ENCODE data around the gene ZNF277.
A peak's percentile ranks its signal among the peaks of the same experiment; 100 is the strongest.

The ZNF277 gene

DNA sequence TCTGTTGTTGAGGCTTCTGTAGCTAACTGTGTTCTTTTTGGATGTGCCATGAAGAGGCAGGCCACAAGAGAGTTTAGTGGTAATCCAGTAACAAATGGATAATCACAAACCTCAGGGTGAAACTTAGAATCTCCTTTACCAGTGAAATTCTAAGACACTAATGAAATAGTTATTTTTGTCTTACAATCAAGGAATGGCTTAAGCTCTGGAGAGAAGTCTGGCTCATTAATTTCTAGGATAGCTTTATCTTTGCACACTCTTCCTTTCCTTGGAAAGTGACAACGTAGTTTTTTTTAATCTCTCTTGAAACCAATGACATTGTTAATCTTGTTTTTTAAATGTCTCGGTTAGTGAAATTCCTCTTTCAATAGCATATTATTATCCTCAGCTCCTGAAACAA lies 150.1 kb downstream of the ZNF277 start:
- DNase-seq (ENCODE audit: low read depth in 2 of 2): no peak

DNA sequence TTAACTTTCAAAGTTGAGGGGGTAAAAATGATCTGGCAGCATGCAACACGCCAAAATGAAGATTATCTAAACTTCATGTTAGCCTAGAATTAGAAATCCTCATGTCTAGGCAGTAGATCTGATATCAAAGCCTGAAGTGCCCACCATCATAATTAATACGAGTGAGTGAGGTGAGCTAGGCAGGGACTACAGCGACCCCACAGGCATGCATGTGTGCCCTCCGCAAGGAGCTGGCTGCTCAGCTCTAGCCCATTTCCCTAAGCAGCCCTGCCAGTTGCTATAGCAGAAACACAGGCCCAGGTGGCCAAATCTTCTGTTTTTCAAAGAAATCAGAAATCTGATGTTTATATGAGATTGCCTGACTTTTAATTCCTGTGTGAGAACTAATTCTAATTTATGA lies 150.6 kb downstream of the ZNF277 start:
- DNase-seq (ENCODE audit: low read depth in 2 of 2): no peak

DNA sequence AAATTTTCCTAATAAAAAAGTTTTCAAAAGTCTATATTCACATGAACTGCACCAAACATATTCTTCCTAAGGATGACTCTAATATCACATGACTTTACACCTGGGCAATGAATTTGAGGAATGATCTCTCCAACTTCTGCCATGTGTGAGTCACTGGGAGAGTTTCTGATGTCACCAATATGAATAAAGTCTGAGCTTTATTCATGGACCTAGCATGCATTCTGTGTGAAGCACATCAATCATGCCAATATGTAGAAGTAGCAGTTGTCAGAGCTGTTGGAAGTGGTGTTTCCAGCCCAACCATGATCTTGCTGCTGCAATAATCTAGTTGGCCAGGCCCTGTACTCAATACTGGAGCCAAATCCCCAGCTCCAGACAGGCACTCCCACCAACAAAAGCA lies 152.0 kb downstream of the ZNF277 start:
- DNase-seq (ENCODE audit: low read depth in 2 of 2): no peak

DNA sequence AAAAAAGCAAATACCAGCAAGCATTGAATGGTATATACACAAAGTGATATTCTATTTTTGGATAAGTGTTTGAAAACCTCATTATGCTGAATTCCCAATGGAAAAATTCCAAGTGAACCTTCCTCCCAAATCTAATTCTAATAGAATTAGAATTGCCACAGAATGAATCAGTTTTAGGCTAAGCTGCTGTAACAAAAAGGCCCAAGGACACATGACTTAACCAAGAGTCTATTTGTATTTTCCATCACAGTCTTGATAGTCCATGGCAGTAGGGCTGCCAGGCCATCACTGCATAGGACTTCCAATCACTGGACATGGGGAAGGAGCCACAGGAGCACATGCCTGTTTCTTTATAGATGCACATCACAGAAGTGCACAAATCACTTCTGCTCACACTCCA lies 152.6 kb downstream of the ZNF277 start:
- no peak for DNase-seq (ENCODE audit: low read depth in 2 of 2)

DNA sequence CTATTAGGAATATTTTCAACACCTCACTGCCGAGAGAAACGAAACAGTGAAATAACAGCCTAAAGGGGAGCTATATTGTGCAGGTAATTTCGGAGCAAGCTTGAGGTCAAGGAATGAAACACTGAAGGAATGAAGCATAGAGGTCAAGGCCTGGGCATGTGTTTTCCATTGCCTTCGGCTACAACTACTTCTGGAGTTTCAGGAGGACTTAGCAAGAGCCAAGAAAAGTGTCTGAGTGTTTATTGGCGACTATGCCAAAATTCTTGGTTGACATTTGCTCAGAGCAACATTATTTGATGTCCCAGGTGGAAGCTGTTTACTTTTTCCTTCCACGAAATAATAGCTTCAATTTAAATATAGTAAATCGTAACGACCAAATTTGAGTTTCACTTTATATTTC lies 154.2 kb downstream of the ZNF277 start:
- DNase-seq (ENCODE audit: low read depth in 2 of 2): no peak

DNA sequence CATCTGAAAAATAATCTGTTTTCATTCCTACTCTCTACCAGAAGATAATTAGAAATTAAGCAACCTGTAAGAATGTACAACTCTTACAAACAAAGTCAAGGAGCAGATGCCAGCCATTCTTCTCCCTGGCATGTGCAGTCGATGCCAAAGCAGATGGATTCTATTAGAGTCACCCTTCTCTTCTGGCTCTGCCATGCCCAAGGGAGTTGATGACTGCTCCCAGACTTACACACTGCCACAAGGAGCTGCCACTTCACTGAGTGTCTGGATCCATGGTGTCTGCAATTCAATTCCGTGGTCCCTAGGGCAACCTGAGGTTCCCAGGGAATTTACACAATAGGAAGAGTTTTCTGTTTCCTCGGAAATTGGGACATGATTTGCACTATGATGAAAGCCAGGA lies 154.7 kb downstream of the ZNF277 start:
- no peak for DNase-seq (ENCODE audit: low read depth in 2 of 2)

DNA sequence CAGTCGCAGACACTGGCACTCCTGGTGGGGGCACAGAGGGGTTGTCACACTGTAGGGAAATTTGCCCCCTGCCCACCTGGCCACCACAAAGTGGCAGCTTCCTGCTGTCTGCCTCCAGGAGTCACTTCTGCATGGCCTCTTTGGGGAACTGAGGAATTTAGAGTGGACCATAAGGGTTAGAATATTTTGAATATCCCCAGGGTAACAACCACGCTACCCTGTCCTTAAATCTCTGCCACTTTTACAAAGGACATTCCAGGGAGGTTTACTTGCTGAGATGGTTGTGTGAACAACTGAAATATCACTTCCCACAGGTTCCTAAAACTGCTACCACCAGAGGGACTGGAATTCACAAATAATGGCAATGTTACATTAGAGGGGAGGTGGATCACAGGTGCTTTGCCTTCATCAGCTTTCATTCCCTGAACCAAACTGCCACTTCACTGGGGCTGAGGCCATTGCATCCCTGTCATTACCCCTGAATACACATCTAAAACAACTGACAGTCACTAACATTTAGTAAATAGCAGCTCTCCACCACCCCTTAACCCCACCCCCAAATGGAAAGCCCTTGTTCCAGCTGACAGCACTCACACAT lies 155.7 kb downstream of the ZNF277 start:
- DNase-seq (ENCODE audit: low read depth in 2 of 2): no peak

DNA sequence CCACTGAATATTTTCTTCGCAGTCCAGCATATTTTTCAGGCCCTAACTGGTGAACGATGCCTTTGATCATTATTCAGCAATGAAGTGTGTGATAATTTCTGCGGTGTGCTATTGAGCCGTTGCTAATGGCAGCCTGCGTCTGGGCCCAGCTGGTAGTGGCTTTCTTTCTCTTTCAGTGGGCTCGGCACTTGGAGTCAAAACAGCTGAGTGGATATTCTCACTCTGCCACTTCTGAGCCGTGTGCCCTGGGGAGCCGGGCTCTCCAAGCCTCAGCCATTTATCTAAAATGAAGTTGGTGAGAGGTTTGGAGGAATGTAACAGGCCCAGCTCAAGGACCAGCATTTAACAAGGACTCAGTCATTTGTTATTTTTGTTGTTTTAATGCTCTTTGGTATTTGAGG lies 156.2 kb downstream of the ZNF277 start:
- no peak for DNase-seq (ENCODE audit: low read depth in 2 of 2)

DNA sequence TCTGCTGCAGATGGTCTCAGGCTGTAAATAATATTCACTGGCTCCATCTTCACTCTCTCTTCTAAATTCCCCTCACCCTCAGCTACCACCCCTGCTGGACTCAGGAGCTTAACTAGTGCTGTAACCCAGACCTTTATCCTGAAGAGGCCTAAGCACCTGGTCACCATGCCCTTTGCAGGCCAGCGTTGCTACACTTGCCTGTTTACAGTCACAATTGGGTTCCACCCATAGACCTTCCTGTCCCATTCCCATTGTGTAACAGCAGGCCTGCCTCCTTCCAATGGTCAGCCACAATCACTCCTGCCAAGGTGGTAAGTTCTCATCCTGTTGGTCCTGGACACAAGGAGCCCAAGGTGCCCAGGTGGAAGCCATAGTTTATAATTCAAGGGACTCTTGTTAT lies 157.9 kb downstream of the ZNF277 start:
- DNase-seq (ENCODE audit: low read depth in 2 of 2): no peak

DNA sequence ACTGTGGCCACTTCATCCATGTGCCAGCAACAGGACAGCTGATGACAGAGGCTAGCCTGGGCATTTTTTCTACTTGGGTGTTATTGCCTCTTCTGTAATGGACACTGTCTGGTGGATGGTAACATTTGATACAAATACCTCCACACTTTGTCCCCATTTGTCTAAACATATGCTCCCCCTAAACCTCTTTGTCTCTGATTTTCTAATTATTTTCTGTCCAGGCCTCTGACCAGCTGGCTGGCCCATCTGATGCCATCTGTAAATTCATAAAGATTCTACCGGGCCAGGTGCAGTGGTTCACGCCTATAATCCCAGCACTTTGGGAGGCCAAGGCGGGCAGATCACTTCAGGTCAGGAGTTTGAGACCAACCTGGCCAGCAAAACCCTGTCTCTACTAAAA lies 159.1 kb downstream of the ZNF277 start:
- DNase-seq (ENCODE audit: low read depth in 2 of 2): no peak

DNA sequence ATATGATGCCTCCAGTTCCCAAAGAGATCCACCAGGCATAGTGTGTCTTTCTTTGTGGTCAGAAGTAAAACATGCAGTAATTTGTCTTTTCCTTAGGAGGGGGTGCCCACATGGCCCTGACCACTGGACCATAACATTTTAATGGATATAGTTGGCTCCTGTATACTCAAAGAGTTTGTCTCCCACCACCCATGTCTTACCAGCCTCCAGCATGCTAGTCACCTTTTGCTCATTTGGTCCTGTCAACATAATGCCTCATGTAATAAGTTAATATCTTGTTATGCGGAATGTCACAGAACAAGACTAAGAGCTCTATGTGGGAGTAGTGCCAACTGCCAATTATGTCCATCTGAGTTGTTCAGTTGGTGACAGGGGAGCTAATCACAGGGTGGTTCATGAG lies 160.4 kb downstream of the ZNF277 start:
- DNase-seq (ENCODE audit: low read depth in 2 of 2): no peak

DNA sequence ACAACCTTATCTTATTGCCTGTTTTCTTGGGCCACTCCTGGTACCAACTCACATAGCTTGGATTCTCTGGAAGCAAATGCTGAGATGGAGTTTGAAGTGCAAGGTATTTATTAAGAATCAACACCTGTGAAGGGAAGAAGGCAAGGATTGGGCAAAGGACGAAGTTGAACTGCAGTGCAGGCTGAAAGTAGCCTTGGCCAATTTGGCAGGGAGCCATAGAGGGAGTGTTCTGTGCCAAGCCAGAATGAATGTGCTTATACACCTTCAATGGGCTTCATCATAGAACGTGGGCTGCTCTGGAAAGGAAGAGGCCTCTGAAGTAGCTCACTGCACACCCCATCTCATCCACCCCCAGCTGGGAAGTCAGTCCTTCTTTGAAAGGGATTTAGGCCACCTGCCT lies 163.9 kb downstream of the ZNF277 start:
- DNase-seq (ENCODE audit: low read depth in 2 of 2): no peak

DNA sequence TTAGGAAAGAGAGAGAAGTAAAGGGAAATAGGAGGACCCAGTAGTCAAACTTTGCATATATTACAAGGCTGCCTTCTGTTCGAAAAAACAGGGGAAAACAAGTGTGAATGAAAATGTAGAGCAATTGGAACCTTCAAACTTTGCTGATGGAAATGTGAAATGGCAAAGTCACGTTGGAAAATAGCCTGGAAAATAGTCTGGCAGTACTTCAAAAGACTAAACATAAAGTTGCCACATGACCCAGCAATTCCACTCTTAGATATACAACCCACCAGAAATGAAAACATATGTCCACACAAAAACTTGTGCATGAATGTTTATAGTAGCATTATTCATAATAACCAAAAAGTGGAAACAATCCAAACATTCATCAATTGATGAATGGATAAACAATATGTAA lies 165.2 kb downstream of the ZNF277 start:
- no peak for DNase-seq (ENCODE audit: low read depth in 2 of 2)

DNA sequence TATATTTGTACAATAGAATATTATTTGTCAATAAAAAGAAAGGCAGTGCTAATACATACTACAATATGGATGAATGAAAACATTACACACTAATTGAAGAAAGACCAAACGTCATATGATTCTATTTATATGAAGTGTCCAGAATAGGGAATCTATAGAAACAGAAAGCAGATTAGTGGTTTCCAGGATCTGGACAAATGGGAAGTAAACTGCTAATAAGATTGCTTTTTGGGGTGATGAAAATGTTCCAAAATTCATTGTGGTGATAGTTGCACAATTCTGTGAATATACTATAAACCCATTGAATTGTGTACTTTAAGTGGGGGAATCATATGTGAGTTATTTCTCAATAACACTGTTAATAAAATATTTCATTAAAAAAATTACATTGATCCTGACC lies 165.6 kb downstream of the ZNF277 start:
- DNase-seq (ENCODE audit: low read depth in 2 of 2): no peak

DNA sequence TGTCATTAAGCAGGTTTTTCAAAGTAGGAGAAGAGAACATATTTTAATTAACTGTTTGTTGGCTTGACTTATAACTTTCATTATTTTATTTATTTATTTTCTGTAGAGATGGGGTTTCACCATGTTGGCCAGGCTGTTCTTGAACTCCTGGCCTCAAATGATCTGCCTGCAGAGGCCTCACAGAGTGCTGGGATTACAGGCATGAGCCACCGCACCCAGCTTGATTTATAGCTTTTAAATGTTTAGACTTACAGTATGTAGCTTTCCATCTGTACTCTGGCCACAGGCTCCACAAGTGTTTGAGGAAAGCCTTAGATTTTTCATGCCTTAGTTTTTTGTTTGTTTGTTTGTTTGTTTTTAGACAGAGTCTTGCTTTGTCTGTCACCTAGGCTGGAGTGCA lies 171.1 kb downstream of the ZNF277 start:
- no peak for DNase-seq (ENCODE audit: low read depth in 2 of 2)

DNA sequence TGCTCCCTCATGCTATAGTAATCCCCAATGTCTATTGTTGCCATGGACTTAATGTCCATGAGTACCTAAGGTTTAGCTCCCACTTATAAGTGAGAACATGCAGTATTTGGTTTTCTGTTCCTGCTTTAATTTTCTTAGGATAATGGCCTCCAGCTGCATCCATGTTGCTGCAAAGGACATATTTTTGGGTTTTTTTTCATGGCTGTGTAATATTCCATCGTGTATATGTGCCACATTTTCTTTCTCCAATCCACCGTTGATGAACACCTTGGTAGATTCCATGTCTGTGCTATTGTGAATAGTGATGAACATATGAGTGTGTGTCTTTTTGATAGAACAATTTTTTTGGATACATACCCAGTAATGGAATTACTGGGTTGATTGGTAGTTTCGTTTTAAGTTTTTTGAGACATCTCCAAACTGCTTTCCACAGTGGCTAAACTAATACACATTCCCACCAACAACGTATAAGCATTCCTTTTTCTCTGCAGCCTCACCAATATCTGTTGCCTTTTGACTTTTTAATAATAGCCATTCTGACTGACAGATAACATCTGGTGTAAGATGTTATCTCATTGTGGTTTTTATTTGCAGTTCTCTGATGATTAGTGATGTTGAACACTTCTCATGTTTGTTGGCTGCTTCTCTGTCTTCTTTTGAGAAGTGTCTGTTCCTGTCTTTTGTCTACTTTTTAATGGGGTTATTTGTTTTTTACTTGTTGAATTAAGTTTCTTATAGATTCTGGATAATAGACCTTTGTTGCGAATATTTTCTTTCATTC lies 175.0 kb downstream of the ZNF277 start:
- DNase-seq (ENCODE audit: low read depth in 2 of 2): no peak

DNA sequence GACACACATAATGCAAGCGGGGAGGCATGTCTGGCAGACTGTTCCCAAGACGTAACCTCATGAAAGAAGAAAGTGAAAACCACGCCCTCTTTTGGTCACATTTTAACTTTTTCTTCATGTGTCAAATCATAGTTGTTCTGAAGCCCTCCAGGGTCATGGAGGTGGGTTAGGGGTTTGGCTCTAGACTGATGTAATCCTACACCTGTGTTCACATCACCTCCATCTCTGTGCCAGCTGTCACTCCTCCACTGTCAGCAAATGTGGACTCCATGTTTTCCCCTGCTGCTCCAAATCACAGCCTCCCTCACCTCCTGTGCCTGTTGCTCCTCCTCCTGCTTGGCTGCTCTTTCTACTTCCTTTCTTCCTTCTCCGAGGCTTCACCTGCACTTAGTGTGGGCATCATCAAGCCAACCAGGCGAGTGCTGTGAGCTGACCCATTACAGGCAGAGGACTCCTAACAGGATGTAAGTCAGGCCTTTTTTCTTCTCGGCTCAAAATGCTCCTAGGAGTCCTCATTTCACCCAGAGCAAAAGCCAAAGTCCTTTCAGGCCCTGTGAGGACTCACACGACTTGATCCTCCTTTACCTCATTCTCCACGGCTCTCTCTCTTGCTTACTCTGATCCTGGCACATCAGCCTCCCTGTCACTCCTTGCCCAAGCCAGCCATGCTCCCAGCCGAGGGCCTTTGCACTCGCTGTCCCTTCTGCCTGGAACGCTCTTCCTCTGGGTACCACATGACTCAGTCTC lies 177.3 kb downstream of the ZNF277 start:
- no peak for DNase-seq (ENCODE audit: low read depth in 2 of 2)

DNA sequence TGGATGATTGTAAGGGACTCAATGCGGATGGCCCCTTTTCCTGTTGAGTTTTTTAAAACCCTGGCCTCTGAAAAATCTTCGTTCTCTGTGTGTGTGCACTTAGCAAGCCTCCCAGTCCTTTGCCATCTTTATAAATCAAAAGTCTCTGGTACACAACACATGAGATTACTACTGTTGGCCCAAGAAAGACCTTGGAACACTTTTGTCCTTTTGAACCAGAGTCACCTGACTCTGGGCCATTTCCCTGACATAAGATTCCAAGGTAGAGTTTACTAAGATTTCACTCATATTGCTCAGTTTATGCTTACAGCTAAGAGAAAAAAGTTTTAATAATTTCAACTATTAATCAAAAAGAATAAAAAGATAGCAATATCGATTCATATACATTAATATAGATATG lies 179.0 kb downstream of the ZNF277 start:
- DNase-seq (ENCODE audit: low read depth in 2 of 2): no peak

DNA sequence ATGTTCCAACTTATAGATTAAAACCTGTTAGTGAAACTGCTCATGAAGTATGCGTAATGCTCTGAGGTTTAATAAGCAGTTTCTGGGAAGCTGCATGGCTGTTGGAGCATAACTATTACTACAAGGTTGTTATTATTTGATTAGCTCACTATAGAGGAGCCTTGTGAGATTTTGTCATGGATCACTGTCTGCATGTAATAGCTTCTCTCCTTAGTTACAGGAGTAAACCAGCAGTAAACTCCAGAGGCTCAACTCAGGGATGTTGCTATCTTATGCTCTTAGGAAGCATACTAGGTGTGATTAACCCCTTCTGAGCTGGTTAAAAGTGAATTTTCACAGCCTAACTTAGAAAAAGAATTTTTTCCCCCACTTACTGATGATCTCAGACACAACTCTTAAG lies 180.1 kb downstream of the ZNF277 start:
- DNase-seq (ENCODE audit: low read depth in 2 of 2): no peak

DNA sequence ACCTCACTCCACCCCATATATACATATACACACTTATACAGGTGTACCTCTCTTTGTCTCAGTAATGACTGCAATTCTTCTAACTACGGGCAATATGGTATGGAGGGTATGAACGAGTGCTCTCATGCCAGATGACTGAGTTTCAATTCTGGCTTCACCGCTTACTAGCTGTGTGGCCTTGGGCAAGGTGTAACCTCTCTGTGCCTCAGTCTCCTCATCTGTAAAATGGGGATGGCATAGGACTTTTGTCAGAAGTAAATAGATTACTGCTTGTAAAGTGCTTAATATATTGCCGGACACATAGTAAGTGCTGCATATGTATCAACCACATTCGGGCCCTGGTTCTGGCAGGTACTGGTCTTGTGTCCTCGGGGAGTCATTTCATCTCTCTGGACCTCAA lies 183.7 kb downstream of the ZNF277 start:
- no peak for DNase-seq (ENCODE audit: low read depth in 2 of 2)

DNA sequence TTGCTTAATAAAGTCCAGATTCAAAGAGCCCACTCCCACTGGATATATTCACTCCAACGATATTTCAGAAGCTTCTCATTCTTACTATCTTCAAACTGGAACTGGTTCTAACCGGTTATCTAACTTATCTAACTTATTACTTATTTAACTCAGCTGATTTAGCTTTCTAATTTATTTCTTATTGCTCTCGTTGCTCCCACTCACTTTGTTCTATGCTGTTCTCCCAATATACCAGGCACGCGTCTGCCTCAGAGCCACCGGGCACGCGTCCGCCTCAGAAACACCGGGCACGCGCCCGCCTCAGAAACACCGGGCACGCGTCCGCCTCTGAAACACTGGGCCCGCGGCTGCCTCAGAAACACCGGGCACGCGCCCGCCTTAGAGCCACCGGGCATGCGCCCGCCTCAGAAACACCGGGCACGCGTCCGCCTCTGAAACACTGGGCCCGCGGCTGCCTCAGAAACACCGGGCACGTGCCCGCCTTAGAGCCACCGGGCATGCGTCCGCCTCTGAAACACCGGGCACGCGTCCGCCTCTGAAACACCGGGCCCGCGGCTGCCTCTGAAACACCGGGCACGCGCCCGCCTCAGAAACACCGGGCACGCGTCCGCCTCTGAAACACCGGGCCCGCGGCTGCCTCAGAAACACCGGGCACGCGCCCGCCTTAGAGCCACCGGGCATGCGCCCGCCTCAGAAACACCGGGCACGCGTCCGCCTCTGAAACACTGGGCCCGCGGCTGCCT lies 184.8 kb downstream of the ZNF277 start:
- peak; percentile 31 to 41 for DNase-seq (ENCODE audit: low read depth in 2 of 2)

DNA sequence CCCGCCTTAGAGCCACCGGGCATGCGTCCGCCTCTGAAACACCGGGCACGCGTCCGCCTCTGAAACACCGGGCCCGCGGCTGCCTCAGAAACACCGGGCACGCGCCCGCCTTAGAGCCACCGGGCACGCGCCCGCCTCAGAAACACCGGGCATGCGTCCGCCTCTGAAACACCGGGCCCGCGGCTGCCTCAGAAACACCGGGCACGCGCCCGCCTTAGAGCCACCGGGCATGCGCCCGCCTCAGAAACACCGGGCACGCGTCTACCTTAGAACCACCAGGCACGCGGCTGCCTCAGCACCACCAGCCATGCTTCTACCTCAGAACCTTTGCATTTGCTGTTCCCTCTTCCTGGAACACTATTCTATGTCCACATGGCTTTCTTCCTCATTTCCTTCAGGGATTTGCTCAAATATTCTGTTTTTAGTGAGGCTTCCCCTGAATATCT lies 185.4 kb downstream of the ZNF277 start:
- peak; percentile 50 to 59 for DNase-seq (ENCODE audit: low read depth in 2 of 2)
